Amniotic stem cell (primary cell): ENCODE measurements around the gene VKORC1L1.
"Not testable (repeated sequence)": the region's sequence is repeated elsewhere in the genome, so short reads cannot be mapped to it uniquely, and the experiment has no call there.

Experiments used
- DNase-seq: peaks from one replicate; lab custom pipeline; 2025; lab: John Stamatoyannopoulos, UW

The VKORC1L1 gene

GRCh38 chr7:65978891-65979582 is 106.2 kb downstream of the VKORC1L1 start:
- DNase-seq, result no peak

- DNase-seq, result no peak
Observed at GRCh38 chr7:65979583-65980477, 107.0 kb downstream of the VKORC1L1 start.

GRCh38 chr7:65980478-65981250 is 107.8 kb downstream of the VKORC1L1 start:
- DNase-seq, result no peak

GRCh38 chr7:65981965-65982792 is 109.3 kb downstream of the VKORC1L1 start, which contains the start of gene GUSB:
TSS of gene GUSB (minus strand) at chr7:65982213. CDS start at chr7:65982183, 30 bp downstream.
- DNase-seq, result peak; percentile 63

GRCh38 chr7:65983965-65984658 is 111.2 kb downstream of the VKORC1L1 start:
- DNase-seq, result no peak

- DNase-seq, result no peak
Observed at GRCh38 chr7:65988084-65988483, 115.2 kb downstream of the VKORC1L1 start.

- DNase-seq, result not testable (repeated sequence)
Observed at GRCh38 chr7:65988503-65988902, 115.6 kb downstream of the VKORC1L1 start.

- no peak for DNase-seq
Observed at GRCh38 chr7:65989694-65990080, 116.8 kb downstream of the VKORC1L1 start.

- not testable (repeated sequence) for DNase-seq
Observed at GRCh38 chr7:65991829-65992228, 119.0 kb downstream of the VKORC1L1 start.

GRCh38 chr7:65992526-65992925 is 119.7 kb downstream of the VKORC1L1 start:
- DNase-seq, result no peak

GRCh38 chr7:65994984-65995383 is 122.1 kb downstream of the VKORC1L1 start:
- DNase-seq, result not testable (repeated sequence)

GRCh38 chr7:66000823-66001417 is 128.0 kb downstream of the VKORC1L1 start:
- not testable (repeated sequence) for DNase-seq

- not testable (repeated sequence) for DNase-seq
Observed at GRCh38 chr7:66005115-66005671, 132.3 kb downstream of the VKORC1L1 start.

- DNase-seq, result no peak
Observed at GRCh38 chr7:66007232-66007631, 134.4 kb downstream of the VKORC1L1 start.
